K562 (cell line): ENCODE measurements around the gene BMP10. TPM values are rescaled to one million over a fixed set of nuclear protein-coding genes. Genes with fewer than 3 reads are reported as not detected.

Source experiments
- ATAC-seq: fragments of 200-7000 bp; cut with Tn5 transposase; 3 replicates; pipeline ENCODE4 v1.9.1; 2020; ENCODE audit warnings: moderate library complexity
- BruUV-seq: library from RNA; stranded (reverse); fragments of 400-500 nt; replicated peaks from 2 replicates; lab custom pipeline; 2021; lab: Mats Ljungman, UMichigan
- CTCF ChIA-PET: fragments of 300-600 bp; formaldehyde crosslinking; extraction: SDS; loops from one replicate; lab custom pipeline; 2021; ENCODE audit warnings: low intra/inter-chr PET ratio; lab: Yijun Ruan, JAX
- POLR2A ChIA-PET: fragments of 300-600, 350-650 bp; sonication (Branson Sonifier 250); formaldehyde crosslinking; extraction: SDS; loops from one replicate; lab custom pipeline; 2021; ENCODE audit warnings: antibody characterized with exemption, inconsistent platforms; lab: Yijun Ruan, JAX
- DNase-seq, 4 experiments: peaks; one replicate each; pipeline versions ENCODE4 v3.0.0 to v3.0.0-alpha.2; 2011 to 2018; ENCODE audit warnings: low spot score in 3 of 4, mixed read lengths in 3 of 4; ENCODE audit errors: extremely low read depth in 1 of 4
- FAIRE-seq: peaks from 2 replicates; lab custom pipeline; 2011; peaks lifted over from hg19 to GRCh38; lab: Jason Lieb, UNC
- H2AFZ ChIP-seq: 2 replicates; pipeline ENCODE4 v1.6.0; 2011; ENCODE audit warnings: low read depth, low read length, control low read depth, inconsistent platforms
- H3K27ac ChIP-seq: fragments of 200-600 bp; 3 replicates; pipeline ENCODE4 v1.8.0; 2011; ENCODE audit warnings: low read depth, mild to moderate bottlenecking, control low read depth, inconsistent platforms, low read length, moderate library complexity, mixed read lengths; ENCODE audit errors: extremely low read depth
- H3K27me3 ChIP-seq, 2 experiments: fragments of 300-600 bp in 1 of 2; 2 replicates in 1 of 2; 3 replicates in 1 of 2; pipeline versions ENCODE4 v1.6.0 to v1.8.0; 2011; ENCODE audit warnings: inconsistent platforms in 2 of 2, low read length in 2 of 2, mild to moderate bottlenecking in 1 of 2, mixed read lengths in 1 of 2, moderate library complexity in 1 of 2; ENCODE audit not compliant: control insufficient read depth in 2 of 2, insufficient read depth in 2 of 2
- H3K36me3 ChIP-seq: fragments of 300-600 bp; 3 replicates; pipeline ENCODE4 v1.8.0; 2011; ENCODE audit warnings: mild to moderate bottlenecking, low read length, inconsistent platforms; ENCODE audit not compliant: control insufficient read depth, insufficient read depth
- H3K4me1 ChIP-seq, 2 experiments: fragments of 200-600 bp in 1 of 2; replicated peaks in 1 of 2; 2 replicates in 1 of 2; 3 replicates in 1 of 2; pipeline versions ENCODE4 v1.5.1 to v1.8.0; 2011; ENCODE audit warnings: inconsistent platforms in 2 of 2, low read length in 2 of 2, mild to moderate bottlenecking in 1 of 2, mixed read lengths in 1 of 2, moderate library complexity in 1 of 2; ENCODE audit not compliant: control insufficient read depth in 2 of 2, insufficient read depth in 2 of 2
- H3K4me2 ChIP-seq: 2 replicates; pipeline ENCODE4 v1.6.1; 2011; ENCODE audit warnings: low read length, control low read depth, inconsistent platforms, mixed read lengths; ENCODE audit not compliant: insufficient read depth
- H3K4me3 ChIP-seq: fragments of 200-600 bp; sonication (generic), shearing (Covaris generic); 2 replicates; pipeline ENCODE4 v1.5.1; 2016; ENCODE audit warnings: control low read depth, inconsistent platforms
- H3K79me2 ChIP-seq: fragments of 200-600 bp; 3 replicates; pipeline ENCODE4 v1.8.0; 2011; ENCODE audit warnings: low read length, inconsistent platforms; ENCODE audit not compliant: control insufficient read depth, insufficient read depth
- H3K9ac ChIP-seq, 2 experiments: 2 replicates each; pipeline versions ENCODE4 v1.6.0 to v1.6.1; 2011; ENCODE audit warnings: low read depth in 2 of 2, low read length in 2 of 2, control low read depth in 1 of 2, inconsistent platforms in 1 of 2, mild to moderate bottlenecking in 1 of 2, mixed read lengths in 1 of 2; ENCODE audit not compliant: insufficient read depth in 1 of 2
- H3K9me1 ChIP-seq: one replicate; pipeline ENCODE4 v1.6.0; 2011; ENCODE audit warnings: inconsistent platforms, mild to moderate bottlenecking, low read length, moderate library complexity; ENCODE audit not compliant: control insufficient read depth, insufficient read depth
- H3K9me3 ChIP-seq: replicated peaks from 2 replicates; pipeline ENCODE4 v1.5.1; 2011; ENCODE audit warnings: low read depth, low read length, inconsistent platforms; ENCODE audit not compliant: control insufficient read depth, insufficient read depth
- H4K20me1 ChIP-seq: replicated peaks from 2 replicates; pipeline ENCODE4 v1.6.1; 2011; ENCODE audit warnings: low read length, inconsistent platforms, mixed read lengths; ENCODE audit not compliant: control insufficient read depth, insufficient read depth
- ADNP ChIP-seq: fragments of 200-800 bp; sonication (Bioruptor generic); IDR thresholded peaks from 2 replicates; pipeline ENCODE4 v1.6.1; 2016; ENCODE audit warnings: missing genetic modification characterization, missing compliant biosample characterization
- ID3 ChIP-seq, 2 experiments: fragments of 250-450 bp in 1 of 2; fragments of 450-650 bp in 1 of 2; sonication (Bioruptor Pico) in 1 of 2; IDR thresholded peaks; 2 replicates each; pipeline versions ENCODE4 v1.6.1 to v1.8.0; 2016 to 2021; ENCODE audit warnings: mild to moderate bottlenecking in 2 of 2, moderate library complexity in 2 of 2, missing compliant biosample characterization in 1 of 2, missing genetic modification characterization in 1 of 2
- KLF1 ChIP-seq: fragments of 450-650 bp; IDR thresholded peaks from 2 replicates; pipeline ENCODE4 v1.6.1; 2016; ENCODE audit warnings: missing genetic modification characterization, missing compliant biosample characterization
- MLX ChIP-seq, 2 experiments: fragments of 450-650 bp in 1 of 2; sonication (generic) in 1 of 2; formaldehyde crosslinking; conservative IDR thresholded peaks; 2 replicates each; pipeline versions ENCODE4 v1.4.0 to v1.8.1; 2020 to 2022; ENCODE audit warnings: mild to moderate bottlenecking in 1 of 2, missing genetic modification reagents in 1 of 2
- PURB ChIP-seq: sonication (generic); formaldehyde crosslinking; IDR thresholded peaks from 2 replicates; pipeline ENCODE4 v1.9.0; 2021; ENCODE audit warnings: low read depth, mild to moderate bottlenecking, missing genetic modification reagents
- TBL1XR1 ChIP-seq, 2 experiments: IDR thresholded peaks; 2 replicates each; pipeline ENCODE4 v1.6.1; 2012; ENCODE audit warnings: improper control_type of control experiment in 2 of 2, low read length in 2 of 2, mild to moderate bottlenecking in 1 of 2
- ZMIZ1 ChIP-seq, 2 experiments: fragments of 150-350 bp in 1 of 2; IDR thresholded peaks; 2 replicates each; pipeline ENCODE4 v1.6.1; 2012 to 2016; ENCODE audit warnings: low read depth in 2 of 2, low read length in 2 of 2, mild to moderate bottlenecking in 1 of 2, moderate library complexity in 1 of 2
- ZNF239 ChIP-seq: fragments of 250-450 bp; sonication (Bioruptor Pico); IDR thresholded peaks from 2 replicates; pipeline ENCODE4 v1.4.0; 2020; ENCODE audit warnings: mild to moderate bottlenecking
- ZNF282 ChIP-seq: sonication (generic); formaldehyde crosslinking; IDR thresholded peaks from 2 replicates; pipeline ENCODE4 v1.8.1; 2023; ENCODE audit warnings: missing genetic modification reagents
- ZNF41 ChIP-seq: fragments of 250-450 bp; sonication (Bioruptor Pico); conservative IDR thresholded peaks from 2 replicates; pipeline ENCODE4 v1.4.0; 2020; ENCODE audit warnings: mild to moderate bottlenecking
- ZNF76 ChIP-seq: fragments of 250-450 bp; sonication (Bioruptor Pico); IDR thresholded peaks from 2 replicates; pipeline ENCODE4 v1.4.0; 2020; ENCODE audit warnings: mild to moderate bottlenecking, moderate library complexity, borderline replicate concordance
- WGBS: fragments of 100-300 bp; shearing (Covaris generic); methylation state at CpG from one replicate; pipeline ENCODE4 v1.1.6; 2016; ENCODE audit warnings: low coverage, mixed read lengths; ENCODE audit not compliant: insufficient coverage; ENCODE audit errors: missing lambda C conversion rate; 5-methylcytosine and 5-hydroxymethylcytosine counted together
- in situ Hi-C: fragments of 300-500 bp; cut with MboI; formaldehyde crosslinking; loops from 4 replicates; pipeline ENCODE4 v1.15.0; 2018; ENCODE audit warnings: inconsistent platforms, mixed read lengths
- intact Hi-C: fragments of 100-400 bp; cut with micrococcal nuclease; formaldehyde crosslinking; loops from 2 replicates; pipeline ENCODE4 v1.14.2; 2022
- polyA plus RNA-seq, 8 experiments: library from polyadenylated mRNA; depleted of rRNA in 4 of 8; stranded (reverse) in 5 of 8; unstranded in 3 of 8; fragments of >200 nt; fragmentation: Nextera tagmentation in 2 of 8; fragmentation: Illumina TruSeq in 1 of 8; extraction: Ambion mirVana in 2 of 8; extraction: Trizol in 1 of 8; gene quantifications; 2 replicates each; pipeline versions ENCODE4 v1.2.1 to v1.2.3, GENCODE V29; 2011 to 2014; ENCODE audit warnings: inconsistent platforms in 1 of 8, missing spikeins in 1 of 8
- total RNA-seq, 7 experiments: library from RNA; depleted of rRNA in 6 of 7; stranded (reverse); fragments of >200 nt in 6 of 7; fragmentation: Illumina TruSeq in 2 of 7; extraction: Trizol in 2 of 7; gene quantifications; 2 replicates each; pipeline versions ENCODE4 v1.2.1 to v1.2.3, GENCODE V29; 2011 to 2021; ENCODE audit warnings: low replicate concordance in 1 of 7

Gene BMP10
- total and polyA plus RNA-seq, 9 of the 15 experiments (the other 6 are each of a cell fraction or from before 2014, with no cell fraction given), result 0.11 to 0.91 (median 0.43) TPM

GRCh38 chr2:68862889-68863288, 8.3 kb downstream of the BMP10 start:
- Histone ChIP-seq H3K9me1 (no peaks in the 10 kb centered on the region), H3K27ac (no peak overlapping the region), H2AFZ (no peak overlapping the region), H3K27me3 (no peaks in the 10 kb centered on the region; a peak in 1 of 5 replicates), H3K4me1 (no peaks in the 10 kb centered on the region; a peak in 2 of 5 replicates)
- in situ Hi-C loops, result no loop called here
- no peak for TF ChIP-seq KLF1
- TF ChIP-seq ZNF282, result no peak
- no peak for TF ChIP-seq PURB
- TF ChIP-seq, all 486 proteins: peak for 0
- H4K20me1 ChIP-seq, result no peaks in the 10 kb centered on the region
- DNase-seq (no peak), FAIRE-seq (no peak), ATAC-seq (no peak)
- H3K79me2 ChIP-seq, result no peaks in the 10 kb centered on the region
- intact Hi-C loops, result no loop called here
- H3K36me3 ChIP-seq, result no peaks in the 10 kb centered on the region
- H3K4me2 ChIP-seq, result no peak overlapping the region
- CTCF ChIA-PET, result no interaction called here
- no peak overlapping the region for H3K4me3 ChIP-seq
- POLR2A ChIA-PET, result interaction anchor here (1.2 kb wide), 1 partner anchor 9 kb away, joined by 5 read pairs; no protein-coding TSS in a partner anchor
- BruUV-seq, result no TSS peak
- no peaks in the 10 kb centered on the region for H3K9me3 ChIP-seq
- no peak overlapping the region for H3K9ac ChIP-seq
- WGBS, result 11% methylated on average over 7 of the region's 7 CpGs

GRCh38 chr2:68861330-68861729, 9.9 kb downstream of the BMP10 start:
- Histone ChIP-seq H3K27ac (no peak overlapping the region), H3K9ac (no peak overlapping the region), H4K20me1 (no peaks in the 10 kb centered on the region), H3K4me1 (no peaks in the 10 kb centered on the region; a peak in 2 of 5 replicates), H3K9me3 (no peaks in the 10 kb centered on the region), H3K36me3 (no peaks in the 10 kb centered on the region), H3K9me1 (no peaks in the 10 kb centered on the region), H3K79me2 (no peaks in the 10 kb centered on the region), H3K4me3 (no peak overlapping the region), H3K27me3 (no peaks in the 10 kb centered on the region; a peak in 1 of 5 replicates), H2AFZ (no peak overlapping the region), H3K4me2 (no peak overlapping the region)
- no peak for ATAC-seq
- in situ Hi-C loops (no loop called here), intact Hi-C loops (no loop called here)
- no peak for FAIRE-seq
- POLR2A ChIA-PET, result interaction anchor here (0.9 to 4.8 kb wide), 3 partner anchors 9 to 22 kb away, joined by 3 to 20 read pairs (median 4); no protein-coding TSS in a partner anchor
- DNase-seq, result no peak
- BruUV-seq, result no TSS peak
- CTCF ChIA-PET, result no interaction called here
- TF ChIP-seq ZNF41 (CRISPR knock-in tag), result no peak
- TF ChIP-seq ADNP (tag), result no peak
- TF ChIP-seq MLX (CRISPR knock-in tag; conservative IDR thresholded peaks at IDR 0.05), result no peak
- TF ChIP-seq TBL1XR1 (IDR thresholded peaks at IDR 0.05; ENCODE audit: low read length in 2 of 2), result no peak
- no peak for TF ChIP-seq ZNF76
- no peak for TF ChIP-seq ZMIZ1 (IDR thresholded peaks at IDR 0.05; ENCODE audit: low read depth in 2 of 2, low read length in 2 of 2)
- no peak for TF ChIP-seq ZNF239 (CRISPR knock-in tag)
- TF ChIP-seq ID3 (CRISPR knock-in tag; IDR thresholded peaks at IDR 0.05), result no peak
- no peak for TF ChIP-seq ID3 (tag; IDR thresholded peaks at IDR 0.05)
